ENCODE results near the gene CD28. TPM values are rescaled to one million over a fixed set of nuclear protein-coding genes. Genes with fewer than 3 reads are reported as not detected.

CD28 gene
- total and polyA plus RNA-seq, 2 donors (not counting 3 experiments of a cell fraction or from before 2014, with no cell fraction given) = 0.15 TPM; not detected in 1

- no peak overlapping the region for H3K27ac ChIP-seq (ENCODE audit: insufficient read depth, low read depth, low read length)
Observed at GRCh38 chr2:203679401-203679800, 27.0 kb upstream of the CD28 start.

More at GRCh38 chr2:203679401-203679800, 27.0 kb upstream of the CD28 start:
- dilution Hi-C loops (cut with MboI; ENCODE audit: extremely low pct_ligation_motif_present, low sequenced_read_pairs) = no loop called here
- Histone ChIP-seq H3K9me3 (replicated peaks; ENCODE audit: control insufficient read depth, insufficient read depth, low read length) (no peaks in the 10 kb centered on the region), H3K79me2 (ENCODE audit: control insufficient read depth, insufficient read depth, low read length) (no peaks in the 10 kb centered on the region), H2AFZ (ENCODE audit: low read depth, low read length) (no peak overlapping the region), H3K27me3 (ENCODE audit: control insufficient read depth in 2 of 2, insufficient read depth in 2 of 2, low read length in 2 of 2) (no peaks in the 10 kb centered on the region), H3K9me1 (replicated peaks; ENCODE audit: control insufficient read depth, extremely low read depth, insufficient read depth, low read length) (no peaks in the 10 kb centered on the region), H4K20me1 (replicated peaks; ENCODE audit: control insufficient read depth, extremely low read depth, insufficient read depth, low read length) (no peaks in the 10 kb centered on the region), H3K9ac (replicated peaks; ENCODE audit: extremely low read depth, insufficient read depth, low read length) (no peak overlapping the region), H3K4me1 (ENCODE audit: control insufficient read depth, extremely low read depth, insufficient read depth, low read length) (peaks cover 36% of the 10 kb centered on the region), H3K4me3 (replicated peaks in 1 of 3; ENCODE audit: insufficient read depth in 1 of 3, low read depth in 1 of 3, low read length in 3 of 3) (no peak overlapping the region), H3K36me3 (ENCODE audit: control insufficient read depth in 2 of 2, extremely low read depth in 1 of 2, insufficient read depth in 2 of 2, low read length in 2 of 2) (no peaks in the 10 kb centered on the region), H3K4me2 (ENCODE audit: insufficient read depth, low read length) (no peak overlapping the region)
- no peak for DNase-seq (ENCODE audit: low read depth, low spot score)
- TF ChIP-seq JUN (IDR thresholded peaks at IDR 0.05; ENCODE audit: borderline replicate concordance, insufficient read depth, insufficient read length, low read depth) (no peak), POLR2AphosphoS5 (IDR thresholded peaks at IDR 0.05; ENCODE audit: insufficient read depth, low read depth, low read length) (no peak), GATA2 (IDR thresholded peaks at IDR 0.05; ENCODE audit: insufficient read depth, insufficient read length, low read depth, low read length) (no peak), CTCF (IDR thresholded peaks at IDR 0.05; ENCODE audit: extremely low read depth in 1 of 2, insufficient read depth in 1 of 2, low read depth in 1 of 2, low read length in 2 of 2) (no peak), POLR2A (IDR thresholded peaks at IDR 0.05; ENCODE audit: low read depth, low read length) (no peak), MAX (IDR thresholded peaks at IDR 0.05; ENCODE audit: insufficient read depth, insufficient read length) (no peak), EZH2 (IDR thresholded peaks at IDR 0.05; ENCODE audit: borderline replicate concordance, low read depth, low read length, severe bottlenecking) (no peak), FOS (IDR thresholded peaks at IDR 0.05; ENCODE audit: borderline replicate concordance, insufficient read depth, low read length) (no peak), MYC (IDR thresholded peaks at IDR 0.05; ENCODE audit: low read depth, low read length) (no peak)
- ChIA-PET POLR2A (interaction anchor here (0.6 to 0.7 kb wide), 3 partner anchors 39 to 162 kb away, joined by 3 to 5 read pairs (median 3); no protein-coding TSS in a partner anchor), CTCF (interaction anchor here (0.7 to 1.0 kb wide), 3 partner anchors 14 to 125 kb away, joined by 3 to 4 read pairs (median 3); no protein-coding TSS in a partner anchor)
- intact Hi-C loops (cut with micrococcal nuclease) = no loop called here
- no peak for FAIRE-seq
- no TSS peak for BruUV-seq (replicated peaks)
